H9 (cell line): ENCODE data around the gene EPB41L4A. TPM values are rescaled to one million over a fixed set of nuclear protein-coding genes. Genes with fewer than 3 reads are reported as not detected.

Source experiments
- DNase-seq: peaks from one replicate; pipeline ENCODE4 v3.0.0-alpha.2; 2017
- H2AFZ ChIP-seq: one replicate; pipeline ENCODE4 v1.6.1; 2013; ENCODE audit warnings: mild to moderate bottlenecking, low read length, control low read depth, moderate library complexity
- H2AK5ac ChIP-seq: 2 replicates; pipeline ENCODE4 v1.6.1; 2013; ENCODE audit warnings: low read length, control low read depth, mixed read lengths; ENCODE audit not compliant: insufficient read length
- H2BK120ac ChIP-seq: one replicate; pipeline ENCODE4 v1.6.1; 2013; ENCODE audit warnings: low read depth, mild to moderate bottlenecking, low read length, control low read depth, inconsistent platforms; ENCODE audit not compliant: poor library complexity, severe bottlenecking
- H2BK12ac ChIP-seq: 2 replicates; pipeline ENCODE4 v1.6.1; 2013; ENCODE audit warnings: low read length, control low read depth, mixed read lengths, low read depth; ENCODE audit not compliant: insufficient read length
- H2BK15ac ChIP-seq: 2 replicates; pipeline ENCODE4 v1.6.1; 2013; ENCODE audit warnings: low read depth, low read length, control low read depth
- H2BK20ac ChIP-seq: one replicate; pipeline ENCODE4 v1.6.1; 2013; ENCODE audit warnings: low read depth, mild to moderate bottlenecking, low read length, control low read depth, inconsistent platforms; ENCODE audit not compliant: poor library complexity, severe bottlenecking
- H2BK5ac ChIP-seq: 2 replicates; pipeline ENCODE4 v1.6.1; 2013; ENCODE audit warnings: low read length, control low read depth, mixed read lengths; ENCODE audit not compliant: insufficient read length
- H3K14ac ChIP-seq: 2 replicates; pipeline ENCODE4 v1.6.1; 2013; ENCODE audit warnings: low read length, control low read depth; ENCODE audit not compliant: insufficient read depth
- H3K18ac ChIP-seq: 2 replicates; pipeline ENCODE4 v1.6.1; 2013; ENCODE audit warnings: low read depth, mild to moderate bottlenecking, mixed read lengths, low read length, control low read depth; ENCODE audit not compliant: insufficient read length
- H3K23ac ChIP-seq: 2 replicates; pipeline ENCODE4 v1.6.1; 2013; ENCODE audit warnings: low read length, control low read depth, mixed read lengths, low read depth; ENCODE audit not compliant: insufficient read length
- H3K23me2 ChIP-seq: 2 replicates; pipeline ENCODE4 v1.6.1; 2013; ENCODE audit warnings: low read depth, mild to moderate bottlenecking, mixed read lengths, low read length, control low read depth; ENCODE audit not compliant: insufficient read length, poor library complexity, severe bottlenecking
- H3K27ac ChIP-seq: 2 replicates; pipeline ENCODE4 v1.5.1; 2013; ENCODE audit warnings: low read length, control low read depth, mixed read lengths, low read depth; ENCODE audit not compliant: insufficient read length
- H3K27me3 ChIP-seq: 2 replicates; pipeline ENCODE4 v1.6.1; 2013; ENCODE audit warnings: low read length, control low read depth, inconsistent platforms; ENCODE audit not compliant: insufficient read depth
- H3K4ac ChIP-seq: 2 replicates; pipeline ENCODE4 v1.6.1; 2013; ENCODE audit warnings: low read depth, mild to moderate bottlenecking, control low read depth, inconsistent platforms, low read length, moderate library complexity
- H3K4me1 ChIP-seq: 2 replicates; pipeline ENCODE4 v1.6.1; 2013; ENCODE audit warnings: low read length, control low read depth, inconsistent platforms; ENCODE audit not compliant: insufficient read depth
- H3K4me2 ChIP-seq: 2 replicates; pipeline ENCODE4 v1.6.1; 2013; ENCODE audit warnings: low read length, control low read depth, mixed read lengths; ENCODE audit not compliant: insufficient read length, insufficient read depth
- H3K56ac ChIP-seq: 2 replicates; pipeline ENCODE4 v1.6.1; 2013; ENCODE audit warnings: low read depth, mild to moderate bottlenecking, mixed read lengths, low read length, control low read depth; ENCODE audit not compliant: insufficient read length
- H3K79me1 ChIP-seq: 2 replicates; pipeline ENCODE4 v1.6.1; 2013; ENCODE audit warnings: low read depth, mild to moderate bottlenecking, moderate library complexity, low read length, control low read depth, inconsistent platforms; ENCODE audit not compliant: insufficient read depth, poor library complexity, severe bottlenecking
- H3K79me2 ChIP-seq: 2 replicates; pipeline ENCODE4 v1.6.1; 2013; ENCODE audit warnings: low read length, control low read depth, inconsistent platforms; ENCODE audit not compliant: insufficient read depth
- H3K9ac ChIP-seq: 2 replicates; pipeline ENCODE4 v1.6.1; 2013; ENCODE audit warnings: low read length, control low read depth, mixed read lengths; ENCODE audit not compliant: insufficient read length; ENCODE audit errors: extremely low read depth
- H3K9me3 ChIP-seq: one replicate; pipeline ENCODE4 v1.6.1; 2013; ENCODE audit warnings: low read depth, low read length, inconsistent platforms; ENCODE audit not compliant: control insufficient read depth
- H3T11ph ChIP-seq: one replicate; pipeline ENCODE4 v1.6.1; 2013; ENCODE audit warnings: mild to moderate bottlenecking, low read length, control low read depth, inconsistent platforms
- H4K20me1 ChIP-seq: one replicate; pipeline ENCODE4 v1.6.1; 2013; ENCODE audit not compliant: control insufficient read depth, insufficient read length, insufficient read depth
- H4K5ac ChIP-seq: 2 replicates; pipeline ENCODE4 v1.6.1; 2013; ENCODE audit warnings: low read depth, mild to moderate bottlenecking, mixed read lengths, low read length, control low read depth; ENCODE audit not compliant: insufficient read length
- H4K8ac ChIP-seq: replicated peaks from 2 replicates; pipeline ENCODE4 v1.6.1; 2013; ENCODE audit warnings: low read length, control low read depth, mixed read lengths, low read depth; ENCODE audit not compliant: insufficient read length
- H4K91ac ChIP-seq: 2 replicates; pipeline ENCODE4 v1.6.1; 2013; ENCODE audit warnings: low read depth, mild to moderate bottlenecking, moderate library complexity, mixed read lengths, low read length, control low read depth; ENCODE audit not compliant: insufficient read length
- H3K27ac Mint-ChIP-seq, 3 experiments: 2 replicates in 2 of 3; 3 replicates in 1 of 3; pipeline ENCODE4 v1.8.0; 2020 to 2021; ENCODE audit warnings: mixed read lengths in 3 of 3, mild to moderate bottlenecking in 1 of 3, moderate library complexity in 1 of 3
- H3K27me3 Mint-ChIP-seq: 2 replicates; pipeline ENCODE4 v1.8.0; 2021; ENCODE audit warnings: low read depth, mild to moderate bottlenecking, moderate library complexity, mixed read lengths
- H3K36me3 Mint-ChIP-seq, 3 experiments: 2 replicates in 2 of 3; 3 replicates in 1 of 3; pipeline ENCODE4 v1.8.0; 2020 to 2021; ENCODE audit warnings: low read depth in 3 of 3, mixed read lengths in 3 of 3; ENCODE audit not compliant: insufficient read depth in 1 of 3
- H3K4me1 Mint-ChIP-seq, 2 experiments: 2 replicates each; pipeline ENCODE4 v1.8.0; 2020; ENCODE audit warnings: mixed read lengths in 2 of 2
- H3K4me3 Mint-ChIP-seq, 2 experiments: 2 replicates in 1 of 2; 3 replicates in 1 of 2; pipeline ENCODE4 v1.8.0; 2020 to 2021; ENCODE audit warnings: mild to moderate bottlenecking in 2 of 2, mixed read lengths in 2 of 2, moderate library complexity in 1 of 2
- H3K9me3 Mint-ChIP-seq, 2 experiments: 2 replicates in 1 of 2; 3 replicates in 1 of 2; pipeline ENCODE4 v1.8.0; 2020; ENCODE audit warnings: mild to moderate bottlenecking in 2 of 2, mixed read lengths in 2 of 2, moderate library complexity in 1 of 2
- CTCF ChIP-seq: fragments of 200-600 bp; sonication (generic); conservative IDR thresholded peaks from 3 replicates; pipeline ENCODE4 v1.8.0; 2021; ENCODE audit warnings: antibody characterized with exemption, mild to moderate bottlenecking
- WGBS: extraction: QIAGEN DNeasy Blood & Tissue Kit; methylation state at CpG from one replicate; pipeline ENCODE4 v1.1.7; 2013; ENCODE audit warnings: missing lambda C conversion rate, low lambda C conversion rate, mixed read lengths; ENCODE audit not compliant: insufficient read length; ENCODE audit errors: extremely low coverage; 5-methylcytosine and 5-hydroxymethylcytosine counted together
- total RNA-seq: library from RNA; stranded (reverse); gene quantifications from 2 replicates; pipeline ENCODE4 v1.2.1, GENCODE V29; 2021

Gene EPB41L4A
- total RNA-seq, 1 experiment from 2014 or later: 4.9 TPM

- H3K4me1 Mint-ChIP-seq: peaks cover 8 to 11% of the 10 kb centered on the region in 2 experiments
- Histone ChIP-seq H3K79me1 (no peaks in the 10 kb centered on the region), H4K8ac (no peak overlapping the region), H2BK120ac (no peak overlapping the region), H3K9ac (no peak overlapping the region), H3K14ac (no peak overlapping the region), H3K18ac (no peak overlapping the region), H3K23ac (no peak overlapping the region), H3K4me2 (no peak overlapping the region), H4K5ac (no peak overlapping the region), H4K20me1 (no peaks in the 10 kb centered on the region), H3K9me3 (no peaks in the 10 kb centered on the region), H2AFZ (no peak overlapping the region), H3K23me2 (no peaks in the 10 kb centered on the region), H2BK5ac (no peak overlapping the region), H2BK15ac (no peak overlapping the region), H3K56ac (no peak overlapping the region), H4K91ac (no peak overlapping the region), H2BK12ac (no peak overlapping the region), H3K4me1 (no peaks in the 10 kb centered on the region), H3K4ac (no peak overlapping the region), H2AK5ac (no peak overlapping the region), H3K27ac (no peak overlapping the region), H3K27me3 (no peaks in the 10 kb centered on the region; the same call in 1 of the 2 replicates), H3T11ph (no peak overlapping the region), H2BK20ac (no peak overlapping the region), H3K79me2 (no peaks in the 10 kb centered on the region)
- no peaks in the 10 kb centered on the region for H3K27me3 Mint-ChIP-seq
- H3K9me3 Mint-ChIP-seq: no peaks in the 10 kb centered on the region
- WGBS: no CpG with 5 or more reads among the region's 5 CpGs
- no peak overlapping the region for H3K4me3 Mint-ChIP-seq
- no peak for DNase-seq
- TF ChIP-seq CTCF: no peak
- H3K36me3 Mint-ChIP-seq: 0 out of 7 replicates have a peak, but pooled peaks cover 0 to 5% (median 0%) of the 10 kb centered on the region in 3 experiments
- H3K27ac Mint-ChIP-seq: peak overlapping the region in 2 of 3 experiments; percentile 3 to 45; a peak in 2 of 7 replicates
Measured at GRCh38 chr5:112401924-112402323, 17.2 kb downstream of the EPB41L4A start.
